GM13977 (cell line): ENCODE measurements around the gene PHF23.

Experiments
- DNase-seq: peaks from one replicate; pipeline ENCODE4 v3.0.0; 2012; ENCODE audit warnings: low spot score
- in situ Hi-C: fragments of 300-500 bp; cut with MboI; formaldehyde crosslinking; loops from one replicate; pipeline ENCODE4 v1.12.0; 2022; ENCODE audit warnings: low sequenced_read_pairs, low pct_unique_long_range_greater_than_20kb, mixed read lengths, inconsistent platforms; ENCODE audit not compliant: unreplicated experiment
- TF ChIP-seq, protein P1 (sequence below): IDR thresholded peaks from 2 replicates; pipeline ENCODE4 v1.5.1; 2012; ENCODE audit warnings: mild to moderate bottlenecking, control low read depth; ENCODE audit not compliant: insufficient read depth; ENCODE audit errors: extremely low read depth, missing control alignments

The PHF23 gene

DNA sequence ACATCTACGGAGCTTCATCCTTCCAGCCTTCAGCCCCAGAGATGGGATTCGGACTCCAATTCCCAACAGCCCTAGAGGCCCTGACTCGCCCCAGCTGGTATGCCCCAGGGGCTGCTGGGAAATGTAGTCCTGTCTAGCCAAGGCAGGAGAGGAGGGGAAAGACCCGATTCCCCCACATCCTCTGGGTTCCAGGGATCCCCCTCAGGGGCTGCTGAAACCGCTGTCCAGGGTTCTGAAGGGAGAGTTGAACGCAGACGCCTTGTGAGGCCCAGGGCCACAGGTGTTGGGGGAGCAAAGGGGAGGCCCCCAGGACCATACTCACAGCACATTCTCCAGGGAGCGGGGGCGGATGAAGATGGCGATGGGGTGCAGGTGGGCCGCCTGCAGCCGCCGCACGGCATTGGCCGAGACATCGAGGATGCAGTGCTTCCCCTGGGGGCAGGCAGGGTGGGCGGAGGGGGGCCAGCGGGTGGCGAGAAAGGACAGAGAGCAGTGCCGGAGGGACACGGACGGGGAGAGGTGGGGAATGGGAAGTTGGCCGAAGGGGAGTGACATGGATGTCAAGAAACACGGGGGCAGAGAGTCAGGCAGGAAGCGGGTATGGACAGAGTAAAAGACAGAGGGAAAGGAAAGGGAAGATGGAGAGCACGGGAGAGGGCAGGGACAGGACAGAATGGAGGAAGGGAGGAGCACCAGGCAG, 47.5 kb downstream of the PHF23 start:
- TF ChIP-seq, protein P1, sequence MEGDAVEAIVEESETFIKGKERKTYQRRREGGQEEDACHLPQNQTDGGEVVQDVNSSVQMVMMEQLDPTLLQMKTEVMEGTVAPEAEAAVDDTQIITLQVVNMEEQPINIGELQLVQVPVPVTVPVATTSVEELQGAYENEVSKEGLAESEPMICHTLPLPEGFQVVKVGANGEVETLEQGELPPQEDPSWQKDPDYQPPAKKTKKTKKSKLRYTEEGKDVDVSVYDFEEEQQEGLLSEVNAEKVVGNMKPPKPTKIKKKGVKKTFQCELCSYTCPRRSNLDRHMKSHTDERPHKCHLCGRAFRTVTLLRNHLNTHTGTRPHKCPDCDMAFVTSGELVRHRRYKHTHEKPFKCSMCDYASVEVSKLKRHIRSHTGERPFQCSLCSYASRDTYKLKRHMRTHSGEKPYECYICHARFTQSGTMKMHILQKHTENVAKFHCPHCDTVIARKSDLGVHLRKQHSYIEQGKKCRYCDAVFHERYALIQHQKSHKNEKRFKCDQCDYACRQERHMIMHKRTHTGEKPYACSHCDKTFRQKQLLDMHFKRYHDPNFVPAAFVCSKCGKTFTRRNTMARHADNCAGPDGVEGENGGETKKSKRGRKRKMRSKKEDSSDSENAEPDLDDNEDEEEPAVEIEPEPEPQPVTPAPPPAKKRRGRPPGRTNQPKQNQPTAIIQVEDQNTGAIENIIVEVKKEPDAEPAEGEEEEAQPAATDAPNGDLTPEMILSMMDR = no peak
- in situ Hi-C loops = no loop called here
- DNase-seq = no peak

DNA sequence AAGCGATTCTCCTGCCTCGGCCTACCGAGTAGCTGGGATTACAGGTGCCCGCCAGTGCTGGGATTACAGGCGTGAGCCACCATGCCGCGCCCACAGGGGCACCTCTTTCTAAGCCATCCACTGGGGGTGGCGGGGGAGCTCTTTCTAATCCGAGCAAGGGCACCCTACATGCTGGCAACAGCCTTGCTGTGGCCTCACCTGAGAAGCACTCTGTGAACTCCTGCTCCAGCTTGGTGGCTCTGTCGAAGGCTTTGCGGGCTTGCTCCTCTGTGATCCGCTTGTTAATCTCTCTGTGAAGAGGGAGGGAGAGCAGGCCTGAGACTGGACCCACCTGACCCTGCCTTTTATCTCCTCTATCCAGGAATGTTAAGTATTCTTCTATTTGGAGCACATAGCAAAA, 48.2 kb downstream of the PHF23 start:
- in situ Hi-C loops = no loop called here
- TF ChIP-seq, protein P1 = no peak
- no peak for DNase-seq

DNA sequence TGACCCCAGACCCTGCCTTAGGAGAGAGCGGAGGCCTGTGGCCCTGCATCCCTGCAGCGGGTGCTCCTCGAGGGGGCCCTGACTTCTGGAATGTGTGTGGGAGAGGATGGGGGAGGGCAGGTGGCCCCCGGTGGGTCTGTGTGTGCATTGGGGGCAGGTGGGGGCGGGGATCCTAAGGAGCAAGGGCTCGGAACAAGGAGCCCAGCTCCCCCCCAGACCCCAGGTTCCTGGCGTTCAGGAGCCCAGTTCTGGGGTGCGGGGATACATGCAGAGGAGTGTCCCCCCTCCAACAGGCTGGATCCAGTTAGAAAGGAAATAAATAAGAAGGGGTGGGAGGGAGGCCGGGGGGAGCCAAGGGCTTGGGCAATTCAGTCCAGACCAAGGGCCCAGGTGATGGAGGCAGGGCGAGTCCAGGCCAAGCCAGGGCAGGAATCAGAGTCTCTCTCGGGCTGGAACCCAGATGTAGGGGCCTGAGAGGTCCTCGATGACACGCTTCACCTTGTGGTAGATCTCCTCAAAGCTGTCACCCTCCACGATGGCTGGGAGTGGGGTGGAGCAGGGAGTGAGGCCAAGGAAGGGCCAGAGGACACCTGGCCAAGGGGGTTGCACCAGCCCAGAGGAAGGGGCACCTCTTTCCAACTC, 48.9 kb downstream of the PHF23 start:
- in situ Hi-C loops = no loop called here
- no peak for DNase-seq
- TF ChIP-seq, protein P1 = no peak

DNA sequence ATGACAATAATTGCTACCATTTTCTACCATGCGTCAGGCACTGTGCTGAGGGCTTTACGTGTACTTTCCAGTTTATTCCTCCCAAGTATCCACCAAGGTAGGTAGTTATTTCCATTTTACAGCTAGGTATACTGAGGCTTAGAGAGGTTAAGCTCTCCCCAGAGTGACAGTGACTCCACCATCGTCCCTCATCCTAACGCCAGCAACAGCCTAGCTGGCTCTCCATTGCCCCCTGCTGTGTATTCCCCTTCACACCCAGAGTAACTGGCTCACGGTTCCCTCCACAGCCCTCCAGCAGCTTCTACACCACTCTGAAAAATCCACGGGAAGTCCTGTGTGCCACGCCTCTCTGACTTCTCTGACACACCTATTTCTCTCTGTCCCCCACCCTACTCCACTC, 53.0 kb downstream of the PHF23 start:
- TF ChIP-seq, protein P1 = peak; percentile 15
- in situ Hi-C loops = no loop called here
- DNase-seq = no peak
